Measurements from ENCODE around the gene VIT. TPM values are rescaled to one million over a fixed set of nuclear protein-coding genes. Genes with fewer than 3 reads are reported as not detected.

Gene VIT
- total RNA-seq, 2 donors from 2014 or later, result 23.9 to 31.4 TPM

DNA sequence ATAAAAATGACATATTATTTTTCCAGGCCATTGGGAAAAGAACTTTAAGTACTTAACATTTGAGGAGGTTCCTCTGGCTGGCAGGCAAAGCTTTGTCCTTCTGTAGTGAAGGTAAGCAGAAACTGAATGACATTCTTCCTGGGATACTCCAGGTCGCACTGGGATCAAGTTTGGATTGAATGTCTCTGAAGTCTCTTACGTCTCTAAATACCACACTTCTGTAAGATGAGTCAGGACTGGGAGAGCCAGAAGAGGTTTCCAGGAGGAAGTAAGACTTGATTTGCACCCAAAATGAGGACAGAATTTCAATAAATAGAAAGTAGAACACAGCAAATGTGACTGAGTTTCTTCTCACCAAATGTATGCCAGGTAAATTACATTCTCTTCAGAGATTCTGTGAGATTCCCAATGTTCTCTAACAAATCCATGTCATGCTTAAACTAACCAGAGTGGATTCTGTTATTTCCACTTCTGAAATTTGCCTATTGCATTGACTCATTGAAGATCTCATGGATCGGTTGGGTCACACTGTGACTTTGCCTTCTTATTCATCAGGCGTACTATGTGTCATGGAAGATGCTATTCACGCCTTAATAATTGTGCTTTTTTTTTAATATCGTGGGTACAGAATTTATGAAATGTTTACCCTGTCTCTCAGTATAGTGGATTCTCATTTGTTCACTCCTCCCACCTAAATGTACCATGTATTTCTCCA lies 25.5 kb upstream of the VIT start:
- no peak for DNase-seq (ENCODE audit: low spot score)
- no peaks in the 10 kb centered on the region for H3K36me3 ChIP-seq
- no peak for TF ChIP-seq CTCF (IDR thresholded peaks at IDR 0.05)
- H3K27ac ChIP-seq, result no peak overlapping the region
- no peaks in the 10 kb centered on the region for H3K27me3 ChIP-seq (replicated peaks; ENCODE audit: insufficient read depth)
- no peaks in the 10 kb centered on the region for H3K9me3 ChIP-seq
- no peak overlapping the region for H3K4me3 ChIP-seq
- ATAC-seq (ENCODE audit: insufficient number of reproducible peaks, low FRiP score, low read depth), result no peak
- no peaks in the 10 kb centered on the region for H3K4me1 ChIP-seq (ENCODE audit: control insufficient read depth in 1 of 2, low read depth in 2 of 2)

GRCh38 chr2:36671731-36672130 lies 24.8 kb upstream of the VIT start:
- no peaks in the 10 kb centered on the region for H3K36me3 ChIP-seq
- no peak for TF ChIP-seq CTCF (IDR thresholded peaks at IDR 0.05)
- no peak for ATAC-seq (ENCODE audit: insufficient number of reproducible peaks, low FRiP score, low read depth)
- no peaks in the 10 kb centered on the region for H3K27me3 ChIP-seq (replicated peaks; ENCODE audit: insufficient read depth)
- no peaks in the 10 kb centered on the region for H3K9me3 ChIP-seq
- DNase-seq (ENCODE audit: low spot score), result no peak
- no peak overlapping the region for H3K4me3 ChIP-seq
- no peaks in the 10 kb centered on the region for H3K4me1 ChIP-seq (ENCODE audit: control insufficient read depth in 1 of 2, low read depth in 2 of 2)
- no peak overlapping the region for H3K27ac ChIP-seq

DNA sequence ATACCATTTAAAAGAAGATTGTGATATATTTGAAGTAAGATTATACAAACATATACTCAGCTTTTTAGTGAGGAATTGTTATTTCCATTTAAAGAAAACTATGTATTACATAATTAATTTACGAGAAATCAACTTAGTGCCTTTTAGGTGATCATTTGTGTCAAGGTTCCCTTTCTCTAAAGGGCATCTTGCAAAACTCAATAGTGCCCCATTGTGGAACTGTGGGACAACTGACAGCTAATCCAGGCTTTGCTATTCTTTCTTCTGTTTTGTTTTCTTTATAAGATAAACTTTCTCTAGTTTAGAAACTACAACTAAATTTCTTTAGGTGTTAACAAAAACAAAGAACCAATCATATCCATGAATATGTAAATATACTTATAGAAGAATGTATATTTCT lies 24.3 kb upstream of the VIT start:
- H3K27me3 ChIP-seq (replicated peaks; ENCODE audit: insufficient read depth), result no peaks in the 10 kb centered on the region
- no peak for DNase-seq (ENCODE audit: low spot score)
- no peak overlapping the region for H3K4me3 ChIP-seq
- peak; percentile 38 for TF ChIP-seq CTCF (IDR thresholded peaks at IDR 0.05)
- H3K9me3 ChIP-seq, result no peaks in the 10 kb centered on the region
- H3K27ac ChIP-seq, result no peak overlapping the region
- H3K4me1 ChIP-seq (ENCODE audit: control insufficient read depth in 1 of 2, low read depth in 2 of 2), result no peaks in the 10 kb centered on the region
- ATAC-seq (ENCODE audit: insufficient number of reproducible peaks, low FRiP score, low read depth), result no peak
- no peaks in the 10 kb centered on the region for H3K36me3 ChIP-seq

DNA sequence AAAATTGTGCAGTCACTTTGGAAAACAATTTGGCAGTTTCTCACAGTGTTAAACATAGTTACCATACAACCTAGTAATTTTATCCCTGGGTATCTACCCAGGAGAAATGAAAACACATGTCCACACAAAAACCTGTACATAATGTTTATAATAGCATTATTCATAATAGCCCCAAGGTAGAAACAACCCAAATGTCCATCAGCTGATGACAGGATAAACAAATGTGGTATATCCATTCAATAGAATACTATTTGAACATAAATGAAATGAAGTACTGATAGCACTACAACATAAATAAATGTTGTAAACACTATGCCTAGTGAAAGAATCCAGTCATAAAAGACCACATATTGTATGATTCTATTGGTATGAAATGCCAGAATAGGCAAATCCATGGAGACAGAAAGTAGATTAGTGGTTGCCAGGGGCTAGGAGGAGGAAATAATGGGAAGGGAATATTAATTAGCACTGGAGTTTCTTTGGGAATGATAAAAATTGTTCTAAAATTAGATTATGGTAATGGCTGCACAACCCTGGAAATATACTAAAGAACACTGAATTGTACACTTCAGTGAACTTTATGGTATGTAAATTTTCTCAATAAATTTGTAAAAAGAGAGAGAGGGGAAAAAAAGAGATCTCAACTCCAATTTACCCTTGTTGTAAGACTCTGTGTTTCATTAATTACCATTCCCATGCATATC lies 20.8 kb upstream of the VIT start:
- Histone ChIP-seq H3K4me3 (no peak overlapping the region), H3K27ac (no peak overlapping the region), H3K36me3 (no peaks in the 10 kb centered on the region), H3K4me1 (ENCODE audit: control insufficient read depth in 1 of 2, low read depth in 2 of 2) (no peaks in the 10 kb centered on the region), H3K27me3 (replicated peaks; ENCODE audit: insufficient read depth) (no peaks in the 10 kb centered on the region), H3K9me3 (no peaks in the 10 kb centered on the region)
- TF ChIP-seq CTCF (IDR thresholded peaks at IDR 0.05), result no peak
- ATAC-seq (ENCODE audit: insufficient number of reproducible peaks, low FRiP score, low read depth), result no peak
- DNase-seq (ENCODE audit: low spot score), result no peak

DNA sequence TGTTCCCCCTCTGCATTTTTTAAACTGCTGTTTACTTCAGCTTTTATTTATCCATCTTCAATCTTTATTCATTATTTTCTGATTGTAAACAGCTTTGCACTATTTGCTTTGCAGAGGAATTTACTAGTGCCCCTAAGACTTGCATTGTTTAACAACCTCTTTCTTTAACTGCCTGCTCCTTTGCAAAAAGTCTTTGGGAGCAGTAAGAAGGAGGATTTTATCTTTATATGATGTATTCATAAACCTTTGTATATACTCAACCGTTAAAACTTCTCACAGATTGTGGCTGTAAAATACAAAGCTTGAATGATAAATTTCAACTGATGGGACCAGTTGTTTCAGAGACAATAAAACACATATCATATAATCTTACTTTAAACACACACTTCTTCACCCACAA lies 20.1 kb upstream of the VIT start:
- ATAC-seq (ENCODE audit: insufficient number of reproducible peaks, low FRiP score, low read depth), result no peak
- no peak overlapping the region for H3K4me3 ChIP-seq
- H3K36me3 ChIP-seq, result no peaks in the 10 kb centered on the region
- DNase-seq (ENCODE audit: low spot score), result no peak
- H3K4me1 ChIP-seq (ENCODE audit: control insufficient read depth in 1 of 2, low read depth in 2 of 2), result no peaks in the 10 kb centered on the region
- no peak overlapping the region for H3K27ac ChIP-seq
- H3K27me3 ChIP-seq (replicated peaks; ENCODE audit: insufficient read depth), result no peaks in the 10 kb centered on the region
- TF ChIP-seq CTCF (IDR thresholded peaks at IDR 0.05), result no peak
- H3K9me3 ChIP-seq, result no peaks in the 10 kb centered on the region
